ENCODE results near the gene WDFY2. TPM values are rescaled to one million over a fixed set of nuclear protein-coding genes. Genes with fewer than 3 reads are reported as not detected.
A peak's percentile ranks its signal among the peaks of the same experiment; 100 is the strongest.
"Not testable (repeated sequence)": the region's sequence is repeated elsewhere in the genome, so short reads cannot be mapped to it uniquely, and the experiment has no call there.

The WDFY2 gene, protein sequence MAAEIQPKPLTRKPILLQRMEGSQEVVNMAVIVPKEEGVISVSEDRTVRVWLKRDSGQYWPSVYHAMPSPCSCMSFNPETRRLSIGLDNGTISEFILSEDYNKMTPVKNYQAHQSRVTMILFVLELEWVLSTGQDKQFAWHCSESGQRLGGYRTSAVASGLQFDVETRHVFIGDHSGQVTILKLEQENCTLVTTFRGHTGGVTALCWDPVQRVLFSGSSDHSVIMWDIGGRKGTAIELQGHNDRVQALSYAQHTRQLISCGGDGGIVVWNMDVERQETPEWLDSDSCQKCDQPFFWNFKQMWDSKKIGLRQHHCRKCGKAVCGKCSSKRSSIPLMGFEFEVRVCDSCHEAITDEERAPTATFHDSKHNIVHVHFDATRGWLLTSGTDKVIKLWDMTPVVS
- 2.9 and 5.3 TPM in 2 replicates for total RNA-seq (2014; rRNA removed; shearing (Covaris generic))

DNA sequence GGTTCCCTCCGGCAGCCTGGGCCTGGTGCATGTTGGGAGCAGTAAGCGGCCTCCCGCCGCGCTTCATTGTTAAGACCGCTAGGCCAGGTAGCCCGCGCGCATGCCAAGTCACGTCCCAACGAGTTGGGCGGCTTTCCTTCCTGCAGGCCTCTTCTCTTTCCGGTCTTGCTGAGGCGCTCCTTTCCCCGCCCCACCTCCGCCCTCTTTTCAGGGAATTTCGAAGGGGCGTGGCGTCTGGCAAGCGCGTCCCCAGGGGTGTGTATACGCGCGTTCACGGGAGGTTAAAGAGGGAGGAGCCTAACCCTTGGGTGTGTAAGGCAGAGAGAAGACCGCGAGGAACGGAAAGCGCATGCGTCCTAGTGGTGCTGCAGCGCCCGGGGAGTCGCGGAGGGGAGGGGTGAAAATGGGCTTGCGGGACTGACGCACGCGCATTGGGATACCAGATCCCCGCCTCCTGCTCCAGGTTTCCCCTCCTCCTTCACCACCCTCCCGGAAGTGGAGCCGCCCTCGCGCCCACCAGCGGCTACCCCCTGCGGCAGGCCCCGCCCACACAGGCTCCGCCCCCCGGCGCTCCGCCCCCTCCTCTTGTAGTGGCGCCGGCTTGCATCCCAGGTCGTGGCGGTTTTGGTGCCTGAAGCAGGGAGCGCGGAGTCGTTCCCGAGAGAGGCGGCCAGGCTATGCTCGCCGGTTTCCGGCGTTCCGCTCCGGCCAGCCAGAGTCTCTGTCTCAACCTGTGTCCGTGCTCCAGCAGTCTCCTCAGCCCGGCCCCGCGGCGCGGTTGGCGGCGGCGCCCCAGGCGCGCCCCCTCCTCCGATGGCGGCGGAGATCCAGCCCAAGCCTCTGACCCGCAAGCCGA lies at the start of gene WDFY2:
WDFY2 (plus strand) TSS at position 588 of the 856 bp plus-strand sequence; CDS start at position 814, 226 bp downstream.
- DNase-seq (ENCODE audit: low spot score) = peak; percentile 100

DNA sequence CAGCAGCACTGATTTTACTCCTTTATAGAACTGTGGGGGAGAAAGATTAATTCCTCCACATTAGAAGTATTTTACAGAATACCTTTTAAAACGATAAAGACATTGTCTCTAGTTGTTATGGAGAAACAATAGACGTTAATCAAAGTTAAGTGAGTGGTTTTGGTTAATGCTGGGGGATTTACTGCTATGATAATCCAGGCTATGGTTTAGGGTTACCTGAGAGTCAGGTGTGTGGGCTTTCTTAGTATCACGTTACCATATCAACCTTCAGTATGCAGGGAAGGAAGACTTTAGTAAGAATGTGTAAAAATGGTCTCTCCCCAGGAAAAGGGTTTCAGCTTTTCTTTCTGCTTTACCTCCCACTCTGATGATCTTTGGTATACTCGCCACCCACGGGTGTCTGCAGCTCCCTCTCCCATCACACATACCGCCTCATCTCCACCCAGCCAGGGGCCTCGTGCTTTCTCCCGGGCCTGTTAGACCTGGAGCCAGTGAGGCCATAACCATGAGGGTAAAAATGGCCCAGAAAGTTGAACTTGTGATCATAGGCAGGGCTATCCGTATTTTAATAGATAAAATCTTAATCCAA lies 45.6 kb upstream of the WDFY2 start:
- DNase-seq (ENCODE audit: low spot score) = no peak

DNA sequence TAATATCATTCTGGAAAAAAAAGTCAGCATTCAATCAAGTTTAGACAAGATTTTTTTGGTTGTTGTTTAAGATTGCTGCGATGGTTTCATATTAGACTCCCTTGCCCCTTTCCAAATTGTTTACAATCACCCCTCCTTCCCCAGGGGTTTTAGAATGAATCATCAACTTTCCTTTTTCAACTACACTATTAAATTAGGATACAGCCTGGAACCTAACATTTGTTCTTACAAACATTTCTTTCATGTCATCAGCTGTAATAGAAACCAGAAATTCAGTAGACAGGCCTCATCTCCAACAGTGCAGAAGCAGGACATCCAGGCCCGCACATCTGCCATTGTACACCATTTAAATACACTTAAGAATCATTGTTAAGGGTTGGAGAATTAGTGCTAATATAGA lies 44.4 kb upstream of the WDFY2 start:
- DNase-seq (ENCODE audit: low spot score) = no peak

DNA sequence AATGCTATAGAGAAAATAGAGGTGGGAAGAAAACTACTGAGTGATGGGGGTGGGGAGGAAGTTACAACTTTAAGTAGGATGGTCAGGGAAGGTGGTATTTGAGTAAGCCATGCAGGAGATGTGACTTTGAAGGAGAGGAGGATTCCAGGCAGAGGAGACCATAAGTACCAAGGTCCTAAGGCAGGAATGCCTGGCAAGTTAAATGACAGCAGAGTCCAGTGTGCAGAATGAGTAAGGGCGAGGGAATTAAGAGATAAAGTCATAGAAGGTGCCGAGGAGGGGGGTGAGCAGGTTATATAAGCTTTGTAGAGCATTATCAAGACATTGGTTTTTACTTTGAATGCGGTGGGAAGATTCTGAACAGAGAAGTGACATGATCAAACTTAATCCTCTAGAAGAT lies 43.2 kb upstream of the WDFY2 start:
- DNase-seq (ENCODE audit: low spot score) = no peak

DNA sequence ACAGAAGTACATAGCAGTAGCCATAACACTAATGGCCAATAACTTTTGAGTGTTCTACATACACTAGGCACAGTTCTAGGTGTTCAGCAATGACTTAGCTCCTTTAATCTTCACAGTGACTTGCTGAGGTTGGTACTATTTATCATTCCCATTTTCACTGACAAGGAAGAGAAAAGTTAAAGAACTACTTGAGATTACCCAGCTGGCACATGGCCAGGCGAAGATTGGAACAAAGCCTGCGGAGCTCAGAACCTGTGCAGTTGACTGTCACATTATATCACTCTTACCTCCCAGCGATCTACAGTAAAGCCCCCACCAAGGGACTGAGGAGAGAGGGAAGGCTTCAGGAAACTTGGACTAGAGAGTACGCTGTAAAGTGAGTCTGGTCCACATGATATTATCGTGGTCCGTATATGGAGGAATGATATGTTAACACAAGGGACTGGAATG lies 42.4 kb upstream of the WDFY2 start:
- peak; percentile 64 for DNase-seq (ENCODE audit: low spot score)

DNA sequence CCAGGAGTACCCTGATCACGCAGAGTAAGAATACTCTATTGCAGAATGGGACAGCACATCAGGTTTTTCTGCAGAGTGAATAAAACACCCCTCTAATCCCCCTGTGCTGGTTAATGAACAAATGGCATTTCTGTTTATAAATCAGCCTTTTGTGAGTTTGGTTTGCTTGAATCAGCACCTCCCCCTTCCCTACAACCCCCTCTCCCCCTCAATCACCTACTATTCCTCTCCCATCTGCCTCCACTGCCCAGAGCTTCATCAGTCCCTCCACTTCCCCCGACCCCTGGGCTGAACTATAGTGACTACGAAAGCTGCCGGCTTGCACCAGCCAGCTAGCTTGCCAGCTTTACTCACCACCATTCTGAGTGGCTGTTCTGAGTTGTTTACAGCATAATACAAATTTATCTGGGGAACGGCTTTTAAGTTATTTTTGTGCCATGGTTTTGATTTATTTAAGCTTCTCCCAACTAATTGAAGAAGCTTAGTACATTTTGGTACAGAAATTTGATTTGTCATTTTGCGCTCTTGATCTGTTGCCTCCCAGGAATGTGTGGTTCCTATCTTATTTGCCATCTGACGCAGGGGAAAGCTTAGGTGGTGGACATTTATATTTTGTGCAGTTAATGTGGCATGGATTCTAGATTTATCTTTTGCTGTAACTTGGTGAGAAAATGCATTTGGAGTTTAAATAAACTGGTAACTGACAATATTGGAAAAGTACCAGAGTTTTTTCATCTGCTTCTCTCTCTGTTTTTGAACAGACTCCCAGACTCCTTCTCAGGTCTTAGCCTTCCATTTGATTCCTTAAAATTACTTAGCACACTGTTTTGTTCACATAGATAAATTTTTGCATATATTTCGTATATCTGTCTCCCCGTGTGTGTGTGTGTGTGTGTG lies 41.7 kb upstream of the WDFY2 start:
- DNase-seq (ENCODE audit: low spot score) = peak; percentile 37

DNA sequence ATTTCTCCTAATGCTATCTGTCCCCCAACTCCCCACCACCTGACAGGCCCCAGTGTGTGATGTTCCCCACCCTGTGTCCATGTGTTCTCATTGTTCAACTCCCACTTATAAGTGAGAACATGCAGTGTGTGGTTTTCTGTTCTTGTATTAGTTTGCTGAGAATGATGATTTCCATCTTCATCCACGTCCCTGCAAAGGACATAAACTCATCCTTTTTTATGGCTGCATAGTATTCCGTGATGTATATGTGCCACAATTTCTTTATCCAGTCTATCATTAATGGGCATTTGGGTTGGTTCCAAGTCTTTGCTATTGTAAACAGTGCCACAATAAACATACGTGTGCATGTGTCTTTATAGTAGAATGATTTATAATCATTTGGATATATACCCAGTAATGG lies 38.8 kb upstream of the WDFY2 start:
- not testable (repeated sequence) for DNase-seq (ENCODE audit: low spot score)

DNA sequence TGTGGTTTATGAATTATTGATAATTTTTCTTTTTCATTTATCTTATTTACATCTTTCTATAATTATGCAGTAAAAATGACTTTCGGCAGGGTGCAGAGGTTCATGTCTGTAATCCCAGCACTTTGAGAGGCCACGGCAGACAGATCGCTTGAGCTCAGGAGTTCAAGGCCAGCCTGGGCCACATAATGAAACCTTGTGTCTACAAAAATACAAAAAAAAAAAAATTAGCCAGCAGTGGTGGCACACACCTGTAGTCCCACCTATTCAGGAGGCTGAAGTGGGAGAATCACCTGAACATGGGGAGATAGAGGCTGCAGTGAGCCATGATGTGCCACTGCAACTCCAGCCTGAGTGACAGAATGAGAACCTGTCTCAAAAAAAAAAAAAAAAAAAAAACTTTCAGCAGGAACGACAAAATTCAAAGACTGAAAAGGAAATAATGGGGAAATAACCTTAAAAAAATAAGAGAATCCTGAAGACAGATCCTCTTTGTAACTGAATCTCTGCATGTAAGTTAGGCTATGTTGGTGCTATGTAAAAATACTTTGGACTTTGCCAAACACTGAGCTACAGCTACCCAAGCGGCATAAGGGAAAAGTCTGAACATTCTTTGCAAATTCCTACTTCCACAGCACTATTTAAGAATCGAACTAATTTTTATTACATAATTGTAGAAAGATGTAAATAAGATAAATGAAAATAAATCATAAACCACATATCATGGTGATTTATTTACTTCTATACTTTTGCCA lies 36.7 kb upstream of the WDFY2 start:
- no peak for DNase-seq (ENCODE audit: low spot score)

DNA sequence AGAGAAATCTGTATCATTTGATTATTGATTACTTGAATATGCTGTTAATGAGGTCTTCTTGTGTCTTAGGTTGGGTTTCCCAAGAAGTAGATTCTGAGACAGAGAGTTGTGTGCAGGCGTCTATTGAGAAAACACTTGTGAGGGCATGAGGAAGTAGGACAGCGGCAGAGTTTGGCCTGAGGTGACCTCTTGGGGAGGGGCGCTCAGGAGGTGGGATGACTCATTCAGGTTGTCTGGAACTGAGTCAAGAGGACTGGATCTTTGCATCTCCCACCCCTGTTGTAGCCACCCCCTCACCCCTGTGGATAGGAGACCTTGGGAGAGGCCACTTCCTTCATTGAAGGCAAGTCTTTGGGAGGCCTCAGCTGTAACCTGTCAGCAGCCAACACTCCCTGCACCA lies 35.2 kb upstream of the WDFY2 start:
- DNase-seq (ENCODE audit: low spot score) = peak; percentile 17

DNA sequence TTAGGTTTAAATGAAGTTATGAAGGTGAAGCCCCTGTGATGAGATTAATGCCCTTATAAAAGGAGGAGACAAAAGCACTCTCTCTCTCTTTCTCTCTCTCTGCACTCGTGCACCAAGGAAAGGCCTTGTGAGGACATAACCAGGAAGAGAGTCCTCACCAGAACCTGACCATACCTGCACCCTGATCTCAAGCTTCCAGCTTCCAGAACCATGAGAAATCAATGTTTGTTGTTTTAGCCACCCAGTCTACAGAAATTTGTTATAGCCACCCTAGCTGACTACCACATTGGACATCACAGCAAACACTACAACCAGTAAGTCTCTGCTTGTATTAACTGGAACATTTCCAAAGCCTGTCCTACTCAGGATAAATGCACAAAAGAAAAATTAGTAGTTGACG lies 34.7 kb upstream of the WDFY2 start:
- no peak for DNase-seq (ENCODE audit: low spot score)

DNA sequence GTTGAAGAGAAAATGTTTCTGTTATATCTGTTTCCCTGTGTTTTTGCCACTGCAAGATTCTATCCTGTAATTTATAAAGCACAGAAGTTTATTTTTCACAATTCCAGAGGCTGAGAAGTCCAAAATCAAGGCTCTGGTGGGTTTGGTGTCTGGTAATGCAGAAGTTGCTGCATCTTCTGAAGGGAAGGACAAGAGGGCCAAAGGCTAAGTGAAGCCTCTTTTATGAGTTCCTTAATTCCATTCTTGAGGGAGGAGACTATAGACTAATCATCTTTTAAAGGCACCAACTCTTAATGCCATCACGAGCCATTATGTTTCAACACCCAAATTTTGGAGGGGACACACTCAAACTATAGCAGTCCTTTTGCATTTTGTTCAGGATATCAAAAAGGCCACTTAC lies 34.1 kb upstream of the WDFY2 start:
- no peak for DNase-seq (ENCODE audit: low spot score)

DNA sequence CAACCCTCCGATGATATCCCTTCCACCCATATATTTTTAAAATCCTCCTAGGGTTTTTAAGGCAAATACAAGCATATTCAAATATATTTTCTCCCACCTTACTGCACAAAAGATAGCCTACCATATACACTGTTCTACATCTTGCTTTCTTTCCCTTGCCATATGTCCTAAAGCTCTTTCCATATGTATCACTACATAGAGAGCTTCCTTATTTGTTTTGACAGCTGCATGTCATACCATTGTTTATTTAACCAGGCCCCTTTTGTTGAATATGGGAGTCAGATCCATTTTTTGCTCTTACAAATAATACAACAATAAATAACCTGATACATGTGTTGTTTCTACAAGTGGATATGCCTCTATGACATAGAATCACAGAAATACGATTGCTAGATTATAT lies 32.8 kb upstream of the WDFY2 start:
- DNase-seq (ENCODE audit: low spot score) = no peak

DNA sequence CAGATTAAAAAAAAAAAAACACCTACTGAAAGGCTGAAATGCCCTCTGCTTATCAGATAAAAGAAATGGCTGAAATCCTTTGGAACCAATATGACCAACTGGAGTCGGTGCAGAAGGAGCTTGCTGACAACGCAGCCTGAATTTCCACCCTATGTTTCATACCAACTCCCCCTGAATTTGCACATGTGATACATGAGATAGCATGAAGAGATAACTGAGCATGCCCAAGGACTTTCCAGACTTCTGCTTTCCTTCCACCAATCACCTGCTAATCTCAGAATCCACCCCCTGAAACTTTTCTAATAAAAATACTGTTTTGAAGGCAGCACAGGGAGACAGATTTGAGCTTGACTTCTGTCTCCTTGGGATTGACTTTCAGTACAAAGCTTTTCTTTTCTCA lies 32.2 kb upstream of the WDFY2 start:
- no peak for DNase-seq (ENCODE audit: low spot score)

DNA sequence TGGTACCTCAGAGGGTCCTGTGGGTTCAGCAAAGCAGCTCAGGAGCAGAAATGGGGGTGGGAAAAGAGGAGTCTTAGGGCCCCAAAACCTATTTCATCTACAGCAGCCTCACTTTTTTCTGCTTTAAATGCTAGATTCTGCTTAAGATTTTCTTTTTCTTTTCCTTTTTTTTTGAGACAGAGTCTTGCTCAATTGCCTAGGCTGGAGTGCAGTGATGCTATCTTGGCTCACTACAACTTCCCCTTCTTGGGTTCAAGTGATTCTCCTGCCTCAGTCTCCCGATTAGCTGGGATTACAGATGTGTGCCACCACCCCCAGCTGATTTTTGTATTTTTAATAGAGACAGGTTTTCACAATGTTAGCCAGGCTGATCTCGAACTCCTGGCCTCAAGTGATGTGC lies 30.7 kb upstream of the WDFY2 start:
- no peak for DNase-seq (ENCODE audit: low spot score)

DNA sequence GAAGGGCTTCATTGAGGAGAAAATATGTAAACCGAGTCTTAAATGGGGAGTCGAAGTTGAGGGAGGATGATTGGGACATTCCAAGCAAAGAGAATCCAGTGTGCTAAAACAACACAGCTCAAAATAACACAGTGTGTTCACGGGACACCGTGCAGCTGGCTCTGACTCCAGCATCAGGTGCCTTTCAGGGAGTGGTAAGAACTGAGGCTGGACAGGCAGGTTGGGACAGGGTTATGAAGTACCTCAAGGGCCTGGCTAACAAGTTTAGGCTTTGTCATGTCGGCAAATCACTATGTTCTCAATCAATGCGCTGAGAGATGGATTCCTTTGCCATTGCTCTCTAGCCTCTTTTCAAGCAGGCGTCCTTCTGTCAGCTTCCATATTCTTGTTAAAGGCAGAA lies 27.5 kb upstream of the WDFY2 start:
- no peak for DNase-seq (ENCODE audit: low spot score)

DNA sequence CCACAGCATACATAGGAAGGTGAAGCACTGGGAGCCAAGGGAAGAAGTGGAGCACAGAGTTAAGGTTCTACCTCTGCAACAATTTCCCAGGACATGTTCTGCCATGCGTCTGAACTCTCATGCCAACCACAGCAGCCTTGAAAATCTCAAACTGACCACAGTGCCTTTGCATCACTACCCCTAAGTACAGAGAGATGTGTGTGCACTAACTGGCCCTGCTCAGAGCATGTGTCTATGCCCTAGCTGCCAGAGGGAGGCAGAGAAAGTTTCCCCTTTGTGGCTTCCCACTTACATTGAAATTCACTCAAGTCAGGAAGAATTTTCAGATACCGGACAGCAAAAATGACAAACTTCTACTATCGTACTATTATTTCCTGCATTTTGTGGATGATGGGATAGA lies 26.8 kb upstream of the WDFY2 start:
- no peak for DNase-seq (ENCODE audit: low spot score)

DNA sequence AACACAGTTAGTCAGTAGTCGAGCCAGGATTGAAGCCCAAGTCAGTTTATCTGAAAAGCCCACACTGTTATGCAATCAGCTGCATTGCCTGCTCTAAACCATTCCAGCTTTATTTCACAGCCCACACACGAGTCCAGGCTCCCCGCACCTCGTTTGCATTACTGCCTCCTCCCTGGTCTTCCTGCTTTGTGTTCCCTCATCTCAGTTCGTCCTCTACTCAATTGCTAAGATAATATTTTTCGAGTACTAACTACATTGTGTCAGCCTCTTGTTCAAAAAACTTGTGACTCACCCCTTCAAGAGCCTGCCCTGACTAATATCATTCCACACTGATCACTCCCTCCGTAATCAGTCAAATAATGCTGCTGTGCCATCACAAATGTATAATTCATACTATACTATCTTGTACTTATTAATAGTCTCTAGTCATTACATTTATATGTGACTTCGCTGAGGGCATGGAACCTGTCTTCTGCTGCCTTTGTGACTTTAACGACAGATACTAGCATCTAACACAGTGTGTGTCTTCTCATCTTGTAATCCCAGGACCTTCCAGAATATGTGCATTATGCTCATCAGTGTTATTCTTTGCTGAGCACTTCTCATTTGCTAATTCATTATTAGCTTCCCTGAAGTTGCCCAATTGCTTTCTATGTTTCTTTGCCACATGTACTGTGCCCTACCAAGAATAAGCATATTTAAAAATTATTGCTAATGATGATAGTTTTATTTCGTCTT lies 26.2 kb upstream of the WDFY2 start:
- no peak for DNase-seq (ENCODE audit: low spot score)

DNA sequence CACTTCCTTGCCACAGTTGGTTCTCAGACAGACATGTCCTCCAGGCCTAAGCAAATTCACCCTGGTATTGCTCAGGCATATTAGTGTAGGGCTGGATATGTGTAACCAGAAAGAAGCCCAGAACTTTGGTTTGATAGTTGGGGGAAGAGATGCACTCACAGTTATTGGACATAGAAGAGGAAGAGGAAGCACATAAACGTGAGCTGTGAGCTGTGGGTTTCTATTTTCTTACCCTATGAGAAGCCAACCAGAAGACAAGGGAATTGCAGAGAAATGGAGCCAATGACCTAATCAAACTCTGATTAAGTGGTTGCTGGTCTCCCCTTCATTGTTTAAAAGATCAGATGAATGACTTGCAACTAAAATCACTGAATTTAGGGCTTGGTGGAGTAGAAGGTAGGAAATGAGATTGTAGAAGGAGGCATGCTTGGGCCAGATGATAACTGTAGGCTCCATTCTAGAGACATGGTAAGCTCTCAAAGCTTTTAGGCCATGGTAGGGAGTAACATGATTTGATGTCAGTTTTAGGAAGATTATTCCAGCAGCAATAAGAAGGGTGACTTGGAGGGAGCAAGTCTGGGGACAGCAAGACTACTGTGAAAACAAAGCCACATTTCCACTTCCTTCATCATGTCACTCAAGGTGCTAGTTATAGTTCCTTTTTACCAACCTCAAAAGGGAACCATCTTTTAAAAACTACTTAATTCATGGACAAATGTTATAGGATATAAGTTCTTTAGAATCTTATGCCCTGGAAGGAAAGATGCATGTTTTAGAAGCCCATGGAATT lies 24.1 kb upstream of the WDFY2 start:
- DNase-seq (ENCODE audit: low spot score) = no peak
